ENCODE data around the gene THNSL1.

DNA sequence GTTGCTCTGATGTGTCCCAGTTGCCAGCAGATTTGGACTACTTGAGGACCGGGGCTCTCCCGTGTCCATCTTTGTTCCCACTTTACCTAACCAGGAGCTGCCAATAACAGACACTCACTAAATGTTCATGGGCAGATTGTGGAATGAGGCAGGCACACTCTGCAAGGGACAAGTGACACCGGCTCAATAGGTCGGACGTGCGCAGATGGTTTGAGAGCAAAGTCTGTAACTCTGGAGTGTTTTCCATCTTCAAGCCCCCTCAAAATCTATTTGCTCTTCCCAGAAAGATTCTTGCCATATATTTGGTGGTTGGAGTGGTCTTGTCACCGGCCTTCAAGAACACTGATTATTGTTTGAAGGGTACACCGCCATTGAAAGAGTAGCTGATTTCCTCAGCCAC, 47.2 kb downstream of the THNSL1 start:
- TF ChIP-seq RB1 (IDR thresholded peaks at IDR 0.05; ENCODE audit: low read depth) (no peak), NR1H2 (CRISPR knock-in tag; IDR thresholded peaks at IDR 0.05) (no peak), SETDB1 (IDR thresholded peaks at IDR 0.05; ENCODE audit: low read length) (no peak), E2F5 (CRISPR knock-in tag; IDR thresholded peaks at IDR 0.05) (no peak), NFXL1 (CRISPR knock-in tag; IDR thresholded peaks at IDR 0.05) (no peak), ARID3A (IDR thresholded peaks at IDR 0.05; ENCODE audit: borderline replicate concordance, low read depth, low read length) (no peak), ZNF253 (CRISPR knock-in tag; conservative IDR thresholded peaks at IDR 0.05) (no peak), MCM7 (IDR thresholded peaks at IDR 0.05) (no peak), POLR2A (conservative IDR thresholded peaks at IDR 0.05) (no peak), CTCF (IDR thresholded peaks at IDR 0.05 in 2 of 3, conservative IDR thresholded peaks at IDR 0.05 in 1 of 3; ENCODE audit: insufficient read depth in 2 of 3, low read depth in 1 of 3, low read length in 3 of 3) (no peak), STAG1 (CRISPR knock-in tag; IDR thresholded peaks at IDR 0.05; ENCODE audit: borderline replicate concordance) (no peak), FOXK2 (conservative IDR thresholded peaks at IDR 0.05 in 1 of 2, IDR thresholded peaks at IDR 0.05 in 1 of 2; ENCODE audit: low read depth in 2 of 2) (no peak)
